Eye (tissue), 1 donor: ENCODE measurements around the gene CCL26.
A peak's percentile ranks its signal among the peaks of the same experiment; 100 is the strongest.
"Not testable (repeated sequence)": the region's sequence is repeated elsewhere in the genome, so short reads cannot be mapped to it uniquely, and the experiment has no call there.

Experiments
- DNase-seq: peaks from one replicate; pipeline ENCODE4 v3.0.0-alpha.2; 2015

CCL26 gene, protein sequence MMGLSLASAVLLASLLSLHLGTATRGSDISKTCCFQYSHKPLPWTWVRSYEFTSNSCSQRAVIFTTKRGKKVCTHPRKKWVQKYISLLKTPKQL

DNA sequence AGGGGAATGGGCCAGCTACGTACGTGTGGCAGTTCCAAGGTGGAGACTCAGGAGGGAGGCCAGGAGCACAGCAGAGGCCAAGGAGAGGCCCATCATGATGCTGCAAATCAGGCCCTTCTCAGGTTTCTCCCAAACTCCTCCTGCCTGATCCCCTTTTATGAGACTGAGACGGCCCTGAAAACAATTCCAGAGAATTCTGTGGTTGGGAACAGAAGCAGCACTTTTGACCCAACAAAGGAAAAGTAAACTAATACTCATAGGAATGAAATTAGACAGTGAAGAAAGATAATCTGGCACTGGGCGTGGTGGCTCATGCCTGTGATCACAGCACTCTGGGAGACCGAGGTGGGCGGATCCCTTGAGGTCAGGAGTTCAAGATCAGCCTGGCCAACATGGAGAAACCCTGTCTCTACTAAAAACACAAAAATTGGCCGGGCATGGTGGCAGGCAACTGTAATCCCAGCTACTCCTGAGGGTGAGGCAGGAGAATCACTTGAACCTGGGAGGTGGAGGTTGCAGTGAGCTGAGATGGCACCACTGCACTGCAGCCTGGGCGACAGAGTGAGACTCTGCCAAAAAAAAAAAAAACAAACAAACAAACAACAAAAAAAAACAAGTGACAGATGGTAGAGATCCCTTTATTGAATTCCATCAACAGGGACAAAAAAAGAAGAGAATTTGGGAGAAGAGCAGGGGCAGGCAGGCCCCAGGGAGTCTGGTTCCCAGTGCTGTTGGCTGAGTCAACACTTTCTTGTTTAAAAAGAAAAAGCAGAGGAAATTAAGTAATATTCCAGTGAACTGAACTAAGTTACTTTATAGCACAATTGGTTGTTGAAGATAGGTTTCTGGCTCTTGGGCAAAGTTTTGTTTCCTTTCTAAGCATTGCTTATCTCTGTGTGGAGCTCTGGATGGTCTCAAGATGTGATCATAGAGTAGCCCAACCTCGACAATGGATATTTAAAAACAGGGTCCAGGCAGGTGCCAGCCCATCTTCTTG lies at the start of gene CCL26:
CCL26 (minus strand) TSS at position 131 of the 997 bp plus-strand sequence; CDS start at position 96, 35 bp downstream.
- no peak for DNase-seq

GRCh38 chr7:75820688-75821087 lies 48.7 kb upstream of the CCL26 start:
- no peak for DNase-seq

DNA sequence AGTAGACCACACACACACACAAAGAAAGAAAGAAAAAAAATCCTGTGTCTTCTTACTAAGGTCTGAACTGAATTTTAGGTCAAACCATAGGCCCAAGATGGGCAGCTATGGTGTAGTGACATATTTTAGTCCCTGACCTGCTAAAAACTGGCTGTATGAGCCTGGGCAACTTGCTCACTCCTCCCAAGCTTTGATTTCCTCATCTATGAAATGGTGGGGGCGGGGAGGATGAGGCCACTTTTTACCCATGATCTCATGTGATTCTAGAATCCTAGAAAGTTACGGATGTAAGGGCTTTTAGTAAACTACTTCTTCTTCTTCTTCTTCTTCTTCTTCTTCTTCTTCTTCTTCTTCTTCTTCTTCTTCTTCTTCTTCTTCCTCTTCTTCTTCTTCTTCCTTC lies 47.7 kb upstream of the CCL26 start:
- no peak for DNase-seq

GRCh38 chr7:75818472-75818871 lies 46.5 kb upstream of the CCL26 start:
- DNase-seq: no peak

- peak; percentile 76 for DNase-seq
Observed at GRCh38 chr7:75817116-75817515, 45.1 kb upstream of the CCL26 start.

DNA sequence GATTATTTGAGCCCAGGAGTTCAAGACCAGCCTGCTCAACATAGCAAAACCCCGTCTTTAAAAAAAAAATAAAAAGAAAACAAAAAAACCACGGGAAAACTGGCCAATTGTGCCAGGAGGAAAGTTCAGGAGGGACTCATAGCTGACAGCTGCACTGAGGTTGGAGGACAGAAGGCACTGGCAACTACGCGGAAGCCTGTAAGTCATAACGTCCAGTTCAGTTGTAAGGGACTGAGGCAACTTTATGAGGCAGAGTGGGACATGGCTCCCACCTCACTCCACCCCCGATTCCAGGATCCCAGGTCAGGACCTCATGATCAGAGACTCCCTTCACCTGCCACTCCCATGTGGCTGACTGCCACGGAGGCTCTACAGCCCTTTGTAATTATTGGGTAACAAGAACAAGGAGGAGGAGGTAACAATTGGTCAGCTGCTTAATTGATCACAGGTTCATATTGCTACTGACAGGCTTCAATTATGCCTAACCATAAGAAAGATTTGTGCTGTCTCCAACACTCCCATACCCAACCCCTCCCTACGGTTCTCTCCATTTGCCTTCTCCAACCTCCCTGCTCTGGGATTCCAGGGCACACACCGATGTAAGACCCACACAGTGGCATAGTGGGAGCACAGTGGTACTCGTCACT lies 43.5 kb upstream of the CCL26 start:
- no peak for DNase-seq

- DNase-seq: no peak
Observed at GRCh38 chr7:75814407-75814947, 42.5 kb upstream of the CCL26 start.

DNA sequence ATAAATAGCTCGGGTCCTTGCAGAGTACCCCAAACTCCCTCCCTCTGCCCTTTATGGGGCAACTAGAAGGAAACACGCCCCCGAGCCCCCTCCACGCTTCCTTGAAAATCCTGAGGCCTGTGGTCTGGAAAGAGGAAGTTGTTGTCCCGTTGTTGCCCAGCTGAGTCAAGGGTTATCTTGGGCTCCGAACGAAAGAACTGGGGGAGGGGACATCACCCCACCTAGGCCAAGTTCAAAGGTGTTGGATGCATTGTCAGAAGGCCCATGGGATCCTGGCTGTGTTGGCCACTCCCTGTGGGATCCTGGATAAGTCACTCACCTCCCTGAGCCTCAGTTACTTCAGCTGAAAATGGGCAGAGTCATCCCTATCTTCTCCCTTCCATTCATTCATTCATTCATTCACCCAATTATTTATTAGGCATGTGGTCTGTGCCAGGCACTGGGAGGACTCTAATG lies 41.8 kb upstream of the CCL26 start, which contains the start of gene CCL24:
CCL24 (minus strand) TSS at position 26 of the 456 bp plus-strand sequence. CDS start 91 bp downstream, outside the sequence.
- DNase-seq: no peak

- no peak for DNase-seq
Observed at GRCh38 chr7:75813084-75813483, 41.1 kb upstream of the CCL26 start.

DNA sequence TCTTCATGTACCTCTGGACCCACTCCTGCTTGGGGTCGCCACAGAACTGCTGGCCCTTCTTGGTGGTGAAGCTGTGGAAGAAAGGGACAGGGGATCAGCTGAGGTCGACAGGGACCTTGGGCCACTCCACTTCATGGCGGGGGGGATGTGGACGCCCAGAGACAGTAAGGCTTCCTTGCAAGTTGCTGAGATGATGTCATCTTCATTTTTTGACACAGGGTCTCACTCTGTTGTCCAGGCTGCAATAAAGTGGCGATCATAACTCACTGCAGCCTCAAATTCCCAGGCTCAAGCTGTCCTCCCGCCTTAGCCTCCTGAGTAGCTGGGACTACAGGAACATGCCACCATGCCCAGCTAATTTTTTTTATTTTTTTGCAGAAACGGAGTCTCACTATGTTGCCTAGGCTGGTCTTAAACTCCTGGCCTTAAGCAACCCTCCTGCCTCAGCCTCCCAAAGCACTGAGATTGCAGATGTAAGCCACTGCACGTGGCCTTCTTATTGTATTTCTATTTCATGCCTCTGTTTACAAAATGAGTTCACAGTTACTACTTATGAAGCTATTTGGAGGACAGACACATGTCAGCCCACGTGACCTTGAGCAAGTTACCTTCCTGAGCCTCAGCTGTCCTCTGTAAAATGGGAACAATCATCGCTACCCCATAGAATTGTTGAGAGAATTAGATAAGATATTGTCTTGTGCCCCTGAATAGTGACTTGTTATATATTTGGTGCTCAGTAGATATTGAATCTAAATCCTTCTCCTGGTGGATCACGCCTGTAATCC lies 40.1 kb upstream of the CCL26 start:
- DNase-seq: no peak

DNA sequence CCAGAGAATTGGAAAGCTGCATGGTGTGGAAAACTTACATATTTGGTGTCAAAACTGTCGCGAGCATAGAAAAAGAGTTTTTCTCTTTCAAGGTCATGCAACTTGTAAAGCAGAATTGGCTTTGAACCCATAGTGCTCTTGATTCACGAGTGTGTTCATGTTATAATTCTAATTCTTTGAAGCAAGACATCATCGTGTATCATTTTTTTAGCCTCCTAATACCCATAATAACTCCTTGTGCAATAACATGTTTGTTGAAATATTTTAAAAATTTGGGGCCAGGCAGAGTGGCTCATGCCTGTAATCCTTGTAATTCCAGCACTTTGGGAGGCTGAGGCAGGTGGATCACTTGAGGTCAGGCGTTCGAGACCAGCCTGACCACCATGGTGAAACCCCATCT lies 37.4 kb upstream of the CCL26 start:
- no peak for DNase-seq

GRCh38 chr7:75808106-75808505 lies 36.1 kb upstream of the CCL26 start:
- no peak for DNase-seq

GRCh38 chr7:75807452-75807851 lies 35.4 kb upstream of the CCL26 start:
- no peak for DNase-seq

DNA sequence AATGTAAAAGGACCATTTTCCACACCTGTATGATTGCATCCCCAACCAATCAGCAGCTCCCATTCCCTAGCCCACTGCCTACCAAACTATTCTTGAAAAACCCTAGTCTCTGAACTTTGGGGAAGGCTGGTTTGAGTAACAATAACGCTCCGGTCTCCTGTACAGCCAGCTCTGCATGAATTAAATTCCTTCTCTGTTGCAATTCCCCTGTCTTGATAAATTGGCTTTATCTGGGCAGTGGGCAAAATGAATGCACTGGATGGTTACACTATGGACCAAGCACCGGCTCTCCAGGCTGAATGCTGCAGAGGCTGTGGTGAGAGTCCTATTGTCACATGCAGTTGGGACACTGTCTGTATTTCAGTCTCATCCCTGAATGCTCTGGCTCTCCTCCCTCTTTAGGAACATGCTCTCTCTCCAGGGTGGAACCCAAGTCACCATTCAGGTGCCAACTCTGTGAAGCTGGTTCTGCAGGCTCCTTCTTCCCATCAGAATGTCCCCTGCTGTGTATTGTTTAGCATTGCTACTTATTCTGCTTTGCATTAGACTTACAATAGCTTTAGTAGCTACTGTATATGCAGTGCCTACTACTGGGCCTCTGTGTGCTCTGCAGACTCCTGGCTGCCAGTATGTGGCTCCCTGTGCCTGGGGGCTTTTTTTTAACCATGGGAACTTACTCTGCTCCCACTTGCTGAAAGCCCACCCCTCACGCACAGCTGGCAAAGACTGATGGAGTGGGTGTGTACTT lies 34.7 kb upstream of the CCL26 start:
- DNase-seq: no peak

GRCh38 chr7:75804705-75805104 lies 32.7 kb upstream of the CCL26 start:
- no peak for DNase-seq

- no peak for DNase-seq
Observed at GRCh38 chr7:75804004-75804403, 32.0 kb upstream of the CCL26 start.

GRCh38 chr7:75802552-75802821 lies 30.5 kb upstream of the CCL26 start:
- DNase-seq: no peak

- DNase-seq: no peak
Observed at GRCh38 chr7:75798770-75799169, 26.8 kb upstream of the CCL26 start.

- DNase-seq: no peak
Observed at GRCh38 chr7:75796420-75796819, 24.4 kb upstream of the CCL26 start.

GRCh38 chr7:75795831-75796285 lies 23.8 kb upstream of the CCL26 start:
- no peak for DNase-seq

GRCh38 chr7:75793676-75794075 lies 21.7 kb upstream of the CCL26 start:
- DNase-seq: no peak

DNA sequence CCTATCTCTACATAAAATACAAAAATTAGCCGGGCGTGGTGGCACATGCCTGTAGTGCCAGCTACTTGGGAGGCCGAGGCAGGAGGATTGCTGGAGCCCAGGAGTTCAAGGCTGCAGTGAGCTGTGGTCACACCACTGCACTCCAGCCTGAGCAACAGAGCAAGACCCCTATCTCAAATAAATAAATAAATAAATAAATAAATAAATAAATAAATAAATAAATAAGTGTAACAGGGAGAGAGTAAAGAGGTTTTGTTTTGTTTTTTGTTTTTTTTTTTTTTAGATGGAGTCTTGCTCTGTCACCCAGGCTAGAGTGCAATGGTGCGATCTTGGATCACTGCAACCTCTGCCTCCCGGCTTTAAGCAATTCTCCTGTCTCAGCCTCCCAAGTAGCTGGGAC lies 20.6 kb upstream of the CCL26 start:
- DNase-seq: not testable (repeated sequence)
